ENCODE measurements around the gene GOSR2.
"Not testable (repeated sequence)": the region's sequence is repeated elsewhere in the genome, so short reads cannot be mapped to it uniquely, and the experiment has no call there.

GOSR2 gene

DNA sequence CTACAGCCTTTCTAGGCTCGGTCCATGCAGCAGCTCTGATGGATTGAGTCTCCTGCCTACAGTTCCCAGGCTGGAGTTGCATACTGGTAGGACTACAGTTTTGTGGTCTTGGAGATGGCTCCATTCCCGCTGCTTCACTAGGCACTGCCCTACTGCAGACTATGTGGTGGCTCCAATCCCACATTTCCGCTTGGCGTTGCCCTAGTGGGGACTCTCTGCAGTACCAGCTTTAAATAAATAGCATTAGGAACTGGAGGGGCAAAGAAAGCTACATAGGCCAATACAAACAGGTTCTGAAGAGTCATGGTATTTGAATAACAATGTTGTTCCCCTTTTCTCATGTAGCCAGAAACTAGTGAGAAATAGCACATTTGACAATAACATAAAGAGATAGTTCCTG lies 5.4 kb upstream of the GOSR2 start:
- H3K4me3 ChIP-seq (ENCODE audit: low read depth, low read length) = no peak overlapping the region
- TF ChIP-seq, protein P1, sequence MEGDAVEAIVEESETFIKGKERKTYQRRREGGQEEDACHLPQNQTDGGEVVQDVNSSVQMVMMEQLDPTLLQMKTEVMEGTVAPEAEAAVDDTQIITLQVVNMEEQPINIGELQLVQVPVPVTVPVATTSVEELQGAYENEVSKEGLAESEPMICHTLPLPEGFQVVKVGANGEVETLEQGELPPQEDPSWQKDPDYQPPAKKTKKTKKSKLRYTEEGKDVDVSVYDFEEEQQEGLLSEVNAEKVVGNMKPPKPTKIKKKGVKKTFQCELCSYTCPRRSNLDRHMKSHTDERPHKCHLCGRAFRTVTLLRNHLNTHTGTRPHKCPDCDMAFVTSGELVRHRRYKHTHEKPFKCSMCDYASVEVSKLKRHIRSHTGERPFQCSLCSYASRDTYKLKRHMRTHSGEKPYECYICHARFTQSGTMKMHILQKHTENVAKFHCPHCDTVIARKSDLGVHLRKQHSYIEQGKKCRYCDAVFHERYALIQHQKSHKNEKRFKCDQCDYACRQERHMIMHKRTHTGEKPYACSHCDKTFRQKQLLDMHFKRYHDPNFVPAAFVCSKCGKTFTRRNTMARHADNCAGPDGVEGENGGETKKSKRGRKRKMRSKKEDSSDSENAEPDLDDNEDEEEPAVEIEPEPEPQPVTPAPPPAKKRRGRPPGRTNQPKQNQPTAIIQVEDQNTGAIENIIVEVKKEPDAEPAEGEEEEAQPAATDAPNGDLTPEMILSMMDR (IDR thresholded peaks at IDR 0.05) = no peak
- no peaks in the 10 kb centered on the region for H3K4me1 ChIP-seq
- H2AFZ ChIP-seq = no peak overlapping the region
- H3K79me2 ChIP-seq = no peaks in the 10 kb centered on the region
- H3K4me2 ChIP-seq (ENCODE audit: low read length) = no peak overlapping the region
- no peaks in the 10 kb centered on the region for H3K27me3 ChIP-seq (ENCODE audit: control insufficient read depth, insufficient read depth, low read length)
- H3K36me3 ChIP-seq (ENCODE audit: control insufficient read depth, insufficient read depth, low read length) = no peaks in the 10 kb centered on the region
- H3K27ac ChIP-seq = no peak overlapping the region
- H3K9ac ChIP-seq = no peak overlapping the region
- H3K9me3 ChIP-seq (ENCODE audit: control insufficient read depth, low read length) = no peaks in the 10 kb centered on the region

DNA sequence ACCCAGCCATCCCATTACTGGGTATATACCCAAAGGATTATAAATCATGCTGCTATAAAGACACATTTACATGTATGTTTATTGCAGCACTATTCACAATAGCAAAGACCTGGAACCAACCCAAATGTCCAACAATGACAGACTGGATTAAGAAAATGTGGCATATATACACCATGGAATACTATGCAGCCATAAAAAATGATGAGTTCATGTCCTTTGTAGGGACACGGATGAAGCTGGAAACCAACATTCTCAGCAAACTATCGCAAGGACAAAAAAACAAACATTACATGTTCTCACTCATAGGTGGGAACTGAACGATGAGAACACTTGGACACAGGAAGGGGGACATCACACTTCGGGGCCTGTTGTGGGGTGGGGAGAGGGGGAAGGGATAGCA lies 998 bp upstream of the GOSR2 start:
- H3K9me3 ChIP-seq (ENCODE audit: control insufficient read depth, low read length); H3K27me3 ChIP-seq (ENCODE audit: control insufficient read depth, insufficient read depth, low read length); H3K4me2 ChIP-seq (ENCODE audit: low read length); H2AFZ ChIP-seq; H3K36me3 ChIP-seq (ENCODE audit: control insufficient read depth, insufficient read depth, low read length); H3K4me3 ChIP-seq (ENCODE audit: low read depth, low read length); H3K27ac ChIP-seq; H3K4me1 ChIP-seq; H3K9ac ChIP-seq: not testable (repeated sequence)
- peaks cover 32% of the 10 kb centered on the region for H3K79me2 ChIP-seq

DNA sequence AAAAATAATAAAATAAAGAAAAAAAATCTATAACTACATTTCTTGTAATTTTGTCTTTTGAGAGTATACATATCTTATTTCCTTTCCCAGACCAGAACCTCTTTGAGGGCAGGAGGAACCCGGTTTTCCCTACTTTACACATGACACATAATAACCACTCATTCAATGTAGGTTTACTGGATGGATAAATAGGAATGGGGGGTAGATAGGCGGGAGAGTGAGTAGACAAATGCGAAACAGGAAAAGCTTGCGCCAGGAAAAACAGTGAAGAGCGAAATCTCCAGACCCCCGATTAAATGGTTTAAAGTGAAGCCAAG lies 515 bp upstream of the GOSR2 start:
- H3K27ac ChIP-seq = peak overlapping the region; percentile 81
- H2AFZ ChIP-seq = peak overlapping the region; percentile 74
- H3K79me2 ChIP-seq = peaks cover 34% of the 10 kb centered on the region
- TF ChIP-seq, protein P1 (IDR thresholded peaks at IDR 0.05) = no peak
- no peaks in the 10 kb centered on the region for H3K36me3 ChIP-seq (ENCODE audit: control insufficient read depth, insufficient read depth, low read length)
- H3K4me1 ChIP-seq = peaks cover 6% of the 10 kb centered on the region
- H3K4me2 ChIP-seq (ENCODE audit: low read length) = peak overlapping the region; percentile 99
- peak overlapping the region; percentile 98 for H3K4me3 ChIP-seq (ENCODE audit: low read depth, low read length)
- no peak overlapping the region for H3K9ac ChIP-seq
- H3K27me3 ChIP-seq (ENCODE audit: control insufficient read depth, insufficient read depth, low read length) = no peaks in the 10 kb centered on the region
- no peaks in the 10 kb centered on the region for H3K9me3 ChIP-seq (ENCODE audit: control insufficient read depth, low read length)

DNA sequence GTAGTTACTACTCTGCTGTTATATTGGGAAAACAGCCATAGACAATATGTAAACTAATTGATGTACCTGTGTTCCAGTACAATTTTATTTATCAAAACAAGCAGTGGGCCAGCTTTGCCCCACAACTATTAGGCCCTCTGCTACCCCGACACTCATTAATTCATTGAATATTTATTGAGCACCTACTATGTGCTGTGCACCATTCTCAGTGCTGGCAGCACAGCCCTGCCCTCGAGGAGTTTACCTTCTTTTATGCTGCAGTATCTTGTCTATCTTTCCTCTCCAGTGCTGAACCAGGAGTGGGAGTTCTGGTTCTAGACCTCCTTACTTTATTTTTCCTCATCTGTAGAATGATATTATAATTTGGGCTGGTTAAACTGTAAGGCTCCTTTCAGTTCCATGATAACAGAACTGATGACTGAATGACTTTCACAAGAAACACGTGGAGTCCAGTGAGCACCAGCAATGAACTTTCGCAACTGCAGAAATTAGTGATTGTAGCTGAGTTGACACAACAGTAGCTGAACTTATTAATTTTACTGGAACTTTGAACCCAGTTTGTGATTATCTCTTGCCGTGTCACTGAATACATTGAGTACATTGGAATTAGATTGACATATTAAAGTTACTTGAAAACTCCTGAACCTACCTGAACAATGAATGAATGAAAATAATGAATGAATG lies 2.4 kb downstream of the GOSR2 start:
- no peak overlapping the region for H3K4me2 ChIP-seq (ENCODE audit: low read length)
- peaks cover 11% of the 10 kb centered on the region for H3K4me1 ChIP-seq
- H3K9ac ChIP-seq = no peak overlapping the region
- H3K27me3 ChIP-seq (ENCODE audit: control insufficient read depth, insufficient read depth, low read length) = no peaks in the 10 kb centered on the region
- no peak overlapping the region for H2AFZ ChIP-seq
- H3K36me3 ChIP-seq (ENCODE audit: control insufficient read depth, insufficient read depth, low read length) = no peaks in the 10 kb centered on the region
- peaks cover 52% of the 10 kb centered on the region for H3K79me2 ChIP-seq
- no peak overlapping the region for H3K4me3 ChIP-seq (ENCODE audit: low read depth, low read length)
- no peaks in the 10 kb centered on the region for H3K9me3 ChIP-seq (ENCODE audit: control insufficient read depth, low read length)
- no peak overlapping the region for H3K27ac ChIP-seq
- TF ChIP-seq, protein P1 (IDR thresholded peaks at IDR 0.05) = no peak

DNA sequence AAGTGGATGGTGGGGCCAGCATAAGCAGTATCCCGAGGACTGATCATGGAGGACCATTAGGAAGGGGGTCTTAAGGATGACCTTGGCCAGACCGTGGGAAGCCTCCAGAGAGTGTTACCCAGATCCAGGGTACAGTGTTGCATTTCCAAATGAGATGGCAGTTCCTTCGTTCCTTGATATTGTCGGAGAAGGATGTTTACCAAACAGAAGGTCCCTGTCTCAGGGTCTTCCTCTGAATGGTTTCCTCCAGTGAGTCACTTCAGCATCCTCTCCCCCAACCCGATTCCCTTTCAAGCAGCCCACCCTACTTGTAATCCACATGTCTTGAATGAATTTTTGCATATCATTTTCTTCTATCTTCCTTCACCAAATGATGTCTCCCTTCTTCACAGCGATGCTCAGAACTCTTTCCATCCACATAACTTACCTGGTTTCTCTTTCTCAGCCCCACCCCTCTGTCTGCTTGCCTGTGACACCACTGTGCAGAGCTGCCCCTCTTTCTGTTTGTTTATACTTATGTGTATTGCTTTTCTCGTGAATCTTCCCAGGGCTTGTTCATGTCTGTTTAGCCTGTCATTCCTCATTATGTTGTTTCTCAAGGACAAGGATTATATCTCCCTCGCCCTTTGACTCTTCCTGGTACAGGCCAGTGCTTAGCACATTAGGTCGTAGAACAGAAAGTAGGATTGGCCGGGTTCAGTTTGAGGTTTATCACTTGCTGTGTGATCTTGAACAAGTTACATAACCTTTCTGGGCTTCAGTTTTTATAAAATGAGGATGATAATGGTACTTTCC lies 5.7 kb downstream of the GOSR2 start:
- no peaks in the 10 kb centered on the region for H3K9me3 ChIP-seq (ENCODE audit: control insufficient read depth, low read length)
- no peak overlapping the region for H3K4me2 ChIP-seq (ENCODE audit: low read length)
- peaks cover 11% of the 10 kb centered on the region for H3K4me1 ChIP-seq
- TF ChIP-seq, protein P1 (IDR thresholded peaks at IDR 0.05) = no peak
- no peaks in the 10 kb centered on the region for H3K36me3 ChIP-seq (ENCODE audit: control insufficient read depth, insufficient read depth, low read length)
- peaks cover 48% of the 10 kb centered on the region for H3K79me2 ChIP-seq
- H3K4me3 ChIP-seq (ENCODE audit: low read depth, low read length) = no peak overlapping the region
- H3K9ac ChIP-seq = no peak overlapping the region
- H2AFZ ChIP-seq = no peak overlapping the region
- H3K27me3 ChIP-seq (ENCODE audit: control insufficient read depth, insufficient read depth, low read length) = no peaks in the 10 kb centered on the region
- no peak overlapping the region for H3K27ac ChIP-seq
